EH (cell line): ENCODE results near the gene SYNPO2.
A peak's percentile ranks its signal among the peaks of the same experiment; 100 is the strongest.
"Not testable (repeated sequence)": the region's sequence is repeated elsewhere in the genome, so short reads cannot be mapped to it uniquely, and the experiment has no call there.

ENCODE experiments used
- DNase-seq: peaks from one replicate; pipeline ENCODE4 v3.0.0-alpha.2; 2015; ENCODE audit warnings: low read depth

SYNPO2 gene

DNA sequence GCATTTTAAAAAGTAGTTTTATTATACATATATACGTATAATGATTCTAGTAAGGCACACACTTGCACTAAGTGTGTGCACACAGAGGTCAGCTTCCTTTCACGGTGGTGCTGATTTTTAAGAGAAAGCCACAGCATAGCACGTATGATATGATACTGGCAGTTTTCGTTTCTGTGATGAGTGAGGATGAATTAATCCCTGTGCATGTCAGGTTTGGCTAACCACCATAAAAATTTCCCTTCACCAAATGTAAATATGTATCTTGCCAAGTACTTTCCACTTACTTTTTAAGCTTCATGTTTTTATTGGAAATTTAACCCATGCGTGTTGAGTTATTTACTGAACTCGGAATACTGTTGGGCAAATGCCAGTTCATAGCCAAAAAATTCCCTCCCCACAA is 84.6 kb downstream of the SYNPO2 start:
- DNase-seq: no peak

DNA sequence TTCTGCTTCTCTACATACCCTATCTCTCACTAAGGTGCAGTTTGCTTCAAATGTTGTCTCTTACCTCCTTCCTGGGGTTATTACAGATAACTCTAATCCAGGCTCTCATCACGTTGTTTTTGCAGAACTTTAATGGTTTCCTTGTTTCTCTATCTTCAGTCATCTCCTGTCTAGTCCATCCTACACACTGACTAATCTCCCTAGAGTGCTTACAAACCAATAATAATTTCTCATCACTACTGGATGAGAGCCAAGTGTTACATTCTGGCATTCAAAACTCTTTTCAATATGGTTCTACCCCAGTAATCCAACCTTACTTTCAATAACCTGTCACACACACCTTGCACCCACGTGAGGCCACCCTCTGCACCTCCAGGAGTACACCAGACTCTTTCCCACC is 86.1 kb downstream of the SYNPO2 start:
- DNase-seq: peak; percentile 63

GRCh38 chr4:118975449-118976192 is 87.0 kb downstream of the SYNPO2 start:
- DNase-seq: peak; percentile 48

DNA sequence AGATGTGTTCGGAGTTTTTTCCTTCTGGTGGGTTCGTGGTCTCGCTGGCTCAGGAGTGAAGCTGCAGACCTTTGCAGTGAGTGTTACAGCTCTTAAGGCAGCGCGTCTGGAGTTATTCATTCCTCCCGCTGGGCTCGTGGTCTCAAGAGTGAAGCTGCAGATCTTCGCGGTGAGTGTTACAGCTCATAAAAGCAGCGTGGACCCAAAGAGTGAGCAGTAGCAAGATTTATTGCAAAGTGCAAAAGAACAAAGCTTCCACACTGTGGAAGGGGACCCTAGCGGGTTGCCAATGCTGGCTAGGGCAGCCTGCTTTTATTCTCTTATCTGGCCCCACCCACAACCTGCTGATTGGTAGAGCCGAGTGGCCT is 87.5 kb downstream of the SYNPO2 start:
- DNase-seq: not testable (repeated sequence)

DNA sequence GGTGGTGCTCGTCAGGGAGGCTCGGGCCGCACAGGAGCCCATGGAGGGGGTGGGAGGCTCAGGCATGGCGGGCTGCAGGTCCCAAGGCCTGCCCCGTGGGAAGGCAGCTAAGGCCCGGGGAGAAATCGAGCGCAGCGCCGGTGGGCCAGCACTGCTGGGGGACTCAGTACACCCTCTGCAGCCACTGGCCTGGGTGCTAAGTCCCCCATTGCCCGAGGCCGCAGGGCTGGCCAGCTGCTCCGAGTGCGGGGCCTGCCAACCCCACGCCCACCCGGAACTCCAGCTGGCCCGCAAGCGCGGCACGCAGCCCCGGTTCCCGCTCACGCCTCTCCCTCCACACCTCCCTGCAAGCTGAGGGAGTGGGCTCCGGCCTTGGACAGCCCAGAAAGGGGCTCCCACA is 88.4 kb downstream of the SYNPO2 start:
- not testable (repeated sequence) for DNase-seq

DNA sequence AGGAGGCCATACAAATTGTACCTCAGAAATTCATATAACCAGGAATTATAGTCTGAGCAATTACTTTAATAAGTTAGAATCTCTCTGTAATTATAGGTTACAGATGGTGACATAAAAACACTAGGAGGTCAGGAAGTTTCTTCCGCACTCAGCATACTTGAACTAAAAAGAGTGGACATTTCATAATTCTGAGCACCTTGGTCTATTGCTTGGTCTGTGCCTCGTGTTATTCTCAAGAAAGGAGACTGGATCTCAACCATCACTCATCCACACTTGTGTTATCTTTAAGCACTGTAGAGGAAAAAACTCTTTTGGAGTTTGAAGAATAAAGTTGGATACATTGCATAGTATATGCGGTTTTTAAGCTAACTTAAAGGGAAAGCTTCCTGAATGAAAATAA is 91.1 kb downstream of the SYNPO2 start:
- no peak for DNase-seq

GRCh38 chr4:118981171-118981838 is 92.7 kb downstream of the SYNPO2 start:
- peak; percentile 95 for DNase-seq

- DNase-seq: peak; percentile 98
These were observed 93.3 kb downstream of the SYNPO2 start for GRCh38 chr4:118981839-118982381.

DNA sequence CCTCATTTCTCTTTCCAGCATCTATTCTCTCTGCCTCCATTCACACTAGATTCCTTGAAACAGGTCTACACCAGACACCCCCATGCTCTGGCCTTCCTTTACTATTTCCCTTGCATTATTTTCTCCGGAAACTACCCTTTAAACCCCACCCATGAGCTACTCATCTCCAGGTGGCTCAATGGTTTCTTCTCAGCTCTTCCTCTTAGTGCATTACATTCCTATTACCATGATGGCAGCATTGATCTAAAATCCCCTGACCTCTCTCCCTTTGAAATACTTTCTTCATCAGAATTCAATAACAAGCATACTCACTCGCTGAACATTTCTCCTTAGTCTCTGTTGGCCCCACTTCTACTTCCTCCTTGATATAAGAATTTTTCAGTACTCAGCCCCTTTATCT is 94.6 kb downstream of the SYNPO2 start:
- no peak for DNase-seq

DNA sequence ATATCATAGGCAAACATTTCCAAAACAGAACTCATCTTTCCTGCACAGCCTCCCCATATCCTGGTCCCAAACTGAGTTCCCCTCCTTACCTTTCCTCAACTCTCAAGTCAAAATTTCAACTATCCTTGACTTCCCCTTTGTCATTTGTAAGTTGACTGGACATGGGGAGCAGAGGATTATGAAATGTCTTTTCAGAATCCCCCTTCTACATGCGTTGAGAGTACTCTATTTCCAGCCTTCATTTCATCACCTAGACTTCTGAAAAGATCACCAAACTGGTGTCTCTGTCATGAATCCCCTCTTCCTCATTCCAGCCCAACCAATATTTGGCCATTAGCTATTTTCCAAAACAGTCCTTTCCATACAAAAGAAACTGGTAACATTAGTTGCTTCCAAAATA is 95.2 kb downstream of the SYNPO2 start:
- no peak for DNase-seq

- no peak for DNase-seq
These were observed 96.7 kb downstream of the SYNPO2 start for GRCh38 chr4:118985170-118986000.

DNA sequence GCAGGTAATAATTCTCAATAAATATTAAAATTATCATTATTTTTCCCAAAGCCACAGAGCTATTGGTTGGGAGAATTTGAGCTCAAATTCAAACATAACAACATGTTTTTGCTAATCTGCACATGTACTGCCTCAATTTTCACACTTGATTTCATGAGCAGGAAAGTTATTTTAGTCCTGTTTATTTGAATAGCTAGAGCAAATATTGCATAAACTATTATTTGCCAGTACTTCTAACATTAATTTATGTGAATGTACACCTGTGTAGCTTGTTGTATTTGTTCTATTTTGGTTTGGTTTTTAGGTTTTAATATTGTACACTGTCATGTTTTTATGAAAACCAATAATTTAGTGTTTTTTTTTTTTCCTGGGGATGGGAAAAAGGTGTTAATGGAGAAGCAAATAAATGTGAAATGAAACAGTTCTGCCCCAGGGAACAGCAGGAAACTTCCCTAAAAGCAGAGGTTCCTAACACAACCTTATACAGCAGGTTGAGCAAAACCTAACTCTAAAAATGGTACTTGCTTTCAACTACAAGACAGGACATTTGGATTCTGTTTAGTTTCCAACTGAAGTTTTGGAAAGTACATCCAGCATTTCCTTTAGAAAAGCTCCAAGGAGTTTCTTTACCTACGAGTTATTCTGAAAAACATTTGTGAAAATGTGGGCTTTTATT is 99.4 kb downstream of the SYNPO2 start:
- no peak for DNase-seq

DNA sequence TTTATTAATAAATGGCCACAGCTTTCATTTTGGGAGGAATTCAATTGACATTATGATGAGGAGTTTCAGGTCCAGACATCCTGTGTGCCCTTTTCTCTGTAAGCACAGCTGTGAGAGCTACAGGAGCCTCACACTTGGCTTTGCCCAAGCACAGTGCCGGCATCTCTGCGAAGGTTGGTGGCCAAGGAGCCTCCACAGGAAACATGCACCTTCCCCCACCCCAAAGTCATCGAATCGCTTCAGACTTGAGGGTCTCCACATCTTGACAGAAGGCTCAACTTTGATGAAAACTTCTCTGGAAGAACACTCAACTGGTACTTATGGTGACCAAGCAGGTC is 100.0 kb downstream of the SYNPO2 start:
- peak; percentile 24 for DNase-seq

GRCh38 chr4:118989098-118990080 is 100.7 kb downstream of the SYNPO2 start:
- DNase-seq: peak; percentile 100

- no peak for DNase-seq
These were observed 103.0 kb downstream of the SYNPO2 start for GRCh38 chr4:118991686-118992085.

- no peak for DNase-seq
These were observed 103.5 kb downstream of the SYNPO2 start for GRCh38 chr4:118992149-118992548.

GRCh38 chr4:118993333-118993732 is 104.7 kb downstream of the SYNPO2 start:
- DNase-seq: no peak

DNA sequence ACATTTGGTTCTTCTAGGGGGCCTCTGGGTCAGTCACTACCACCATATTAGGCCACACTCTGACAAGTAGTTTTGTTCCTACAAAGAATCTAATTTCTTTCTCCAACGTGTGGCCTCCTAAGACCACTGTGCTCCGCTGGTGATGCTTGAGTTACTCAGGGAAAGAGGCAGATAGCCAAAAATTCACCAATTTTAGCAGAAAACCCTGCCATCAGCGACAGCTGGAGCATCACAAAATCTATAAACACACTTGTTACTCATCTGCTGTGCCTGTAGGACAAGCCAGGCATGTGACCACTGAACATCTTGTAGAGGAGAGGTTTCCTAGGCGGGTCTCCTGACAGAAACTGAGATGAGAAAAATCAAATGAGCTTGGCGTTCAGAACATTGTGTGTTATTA is 105.4 kb downstream of the SYNPO2 start:
- peak; percentile 89 for DNase-seq

DNA sequence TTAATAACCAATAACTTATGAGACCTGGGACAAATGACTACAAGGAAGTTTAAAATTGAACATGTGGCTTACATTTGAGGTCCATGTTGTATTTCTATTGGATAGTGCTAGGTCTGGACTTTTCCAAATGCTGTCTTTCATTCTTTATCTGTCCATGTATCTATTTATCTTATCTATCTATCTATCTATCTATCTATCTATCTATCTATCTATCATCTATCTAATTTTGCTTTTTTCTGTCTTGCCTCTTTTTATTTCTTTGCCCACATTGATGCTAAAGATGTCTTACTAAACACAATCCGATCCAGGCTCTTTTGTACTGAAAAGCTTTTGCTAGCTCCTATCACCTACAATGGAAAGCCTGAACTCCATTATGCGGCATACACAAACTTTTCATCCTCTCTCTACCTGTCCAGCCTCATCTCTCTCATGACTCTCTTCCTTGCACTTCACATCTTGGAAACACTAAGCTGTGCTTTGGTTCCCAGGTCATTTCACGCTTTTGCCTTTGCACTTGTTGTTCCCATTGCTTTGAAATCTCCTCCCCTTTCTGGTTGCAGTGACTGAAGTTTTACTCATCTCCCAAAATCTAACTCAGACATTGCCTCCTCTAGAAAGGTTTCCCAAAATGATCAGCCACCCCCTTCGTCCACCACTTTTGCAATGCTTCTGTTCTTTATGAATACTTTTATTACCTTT is 107.2 kb downstream of the SYNPO2 start:
- DNase-seq: no peak

GRCh38 chr4:118997601-118998000 is 108.9 kb downstream of the SYNPO2 start:
- DNase-seq: peak; percentile 87
